Stimulated activated CD8-positive, alpha-beta memory T cell treated with anti-CD3 and anti-CD28 coated beads, Interleukin-2, amount 100 ng/mL, for 48 hours (primary cell): ENCODE results near the gene GGA1.
"Not testable (repeated sequence)": the region's sequence is repeated elsewhere in the genome, so short reads cannot be mapped to it uniquely, and the experiment has no call there.

Experiments used
- DNase-seq, 2 donors: peaks; one replicate each; pipeline ENCODE4 v3.0.0-alpha.2; 2020; ENCODE audit warnings: low read depth in 2 of 2

Gene GGA1

GRCh38 chr22:37650463-37651136 lies 42.0 kb downstream of the GGA1 start:
- DNase-seq = no peak

GRCh38 chr22:37654563-37655251 lies 46.1 kb downstream of the GGA1 start:
- DNase-seq = no peak

GRCh38 chr22:37655252-37655563 lies 46.6 kb downstream of the GGA1 start:
- DNase-seq = no peak

GRCh38 chr22:37656583-37656982 lies 47.9 kb downstream of the GGA1 start:
- DNase-seq = not testable (repeated sequence)

GRCh38 chr22:37657590-37658132 lies 49.0 kb downstream of the GGA1 start:
- no peak for DNase-seq

GRCh38 chr22:37658133-37659065 lies 49.8 kb downstream of the GGA1 start, which contains the start of gene PDXP:
Gene PDXP (plus strand): TSS chr22:37658723. CDS start chr22:37658783, 60 bp downstream.
- peak; percentile 98 for DNase-seq

GRCh38 chr22:37659066-37659896 lies 50.6 kb downstream of the GGA1 start:
- DNase-seq = no peak

GRCh38 chr22:37659897-37660708 lies 51.5 kb downstream of the GGA1 start:
- no peak for DNase-seq

GRCh38 chr22:37660709-37661045 lies 52.0 kb downstream of the GGA1 start:
- DNase-seq = no peak

- no peak for DNase-seq
These were observed 52.7 kb downstream of the GGA1 start for GRCh38 chr22:37661160-37661924.

GRCh38 chr22:37662039-37662438 lies 53.4 kb downstream of the GGA1 start:
- DNase-seq = no peak

GRCh38 chr22:37663521-37664140 lies 55.0 kb downstream of the GGA1 start:
- DNase-seq = no peak

GRCh38 chr22:37664249-37665101 lies 55.8 kb downstream of the GGA1 start:
- no peak for DNase-seq

GRCh38 chr22:37665487-37665886 lies 56.9 kb downstream of the GGA1 start:
- DNase-seq = no peak

- no peak for DNase-seq
These were observed 61.0 kb downstream of the GGA1 start for GRCh38 chr22:37669586-37669985.

GRCh38 chr22:37672206-37672919 lies 63.7 kb downstream of the GGA1 start:
- no peak for DNase-seq

- DNase-seq = no peak
These were observed 64.4 kb downstream of the GGA1 start for GRCh38 chr22:37672920-37673455.
